ENCODE data around the gene RSPH4A.
"Not testable (repeated sequence)": the region's sequence is repeated elsewhere in the genome, so short reads cannot be mapped to it uniquely, and the experiment has no call there.

Gene RSPH4A

GRCh38 chr6:116596815-116597214, 19.5 kb upstream of the RSPH4A start:
- peaks cover 37% of the 10 kb centered on the region for H3K36me3 Mint-ChIP-seq
- H3K4me1 Mint-ChIP-seq: no peaks in the 10 kb centered on the region
- no peak overlapping the region for H3K27ac Mint-ChIP-seq
- no peaks in the 10 kb centered on the region for H3K27me3 Mint-ChIP-seq
- ATAC-seq (ENCODE audit: low read depth) (no peak), DNase-seq (ENCODE audit: low spot score in 2 of 2) (no peak)
- no peaks in the 10 kb centered on the region for H3K9me3 Mint-ChIP-seq
- H3K4me3 Mint-ChIP-seq: no peak overlapping the region

GRCh38 chr6:116603916-116604315, 12.4 kb upstream of the RSPH4A start:
- H3K36me3 Mint-ChIP-seq: peaks cover 26% of the 10 kb centered on the region
- H3K9me3 Mint-ChIP-seq; H3K4me3 Mint-ChIP-seq; H3K27ac Mint-ChIP-seq; DNase-seq (ENCODE audit: low spot score in 2 of 2); ATAC-seq (ENCODE audit: low read depth); H3K27me3 Mint-ChIP-seq; H3K4me1 Mint-ChIP-seq: not testable (repeated sequence)

- not testable (repeated sequence) for ATAC-seq (ENCODE audit: low read depth); H3K9me3 Mint-ChIP-seq; H3K27ac Mint-ChIP-seq; H3K4me1 Mint-ChIP-seq; H3K4me3 Mint-ChIP-seq; DNase-seq (ENCODE audit: low spot score in 2 of 2); H3K27me3 Mint-ChIP-seq
- peaks cover 21% of the 10 kb centered on the region for H3K36me3 Mint-ChIP-seq
These were observed 11.4 kb upstream of the RSPH4A start for GRCh38 chr6:116604868-116605267.

- H3K36me3 Mint-ChIP-seq: peaks cover 18% of the 10 kb centered on the region
- no peaks in the 10 kb centered on the region for H3K27me3 Mint-ChIP-seq
- H3K4me3 Mint-ChIP-seq: no peak overlapping the region
- ATAC-seq (ENCODE audit: low read depth): no peak
- H3K4me1 Mint-ChIP-seq: no peaks in the 10 kb centered on the region
- H3K27ac Mint-ChIP-seq: no peak overlapping the region
- DNase-seq (ENCODE audit: low spot score in 2 of 2): no peak
- peaks cover 8% of the 10 kb centered on the region for H3K9me3 Mint-ChIP-seq
These were observed 10.3 kb upstream of the RSPH4A start for GRCh38 chr6:116605935-116606334.

- no peak for DNase-seq (ENCODE audit: low spot score in 2 of 2)
- H3K4me1 Mint-ChIP-seq: peaks cover 3% of the 10 kb centered on the region
- peaks cover 2% of the 10 kb centered on the region for H3K27me3 Mint-ChIP-seq
- H3K36me3 Mint-ChIP-seq: no peaks in the 10 kb centered on the region
- no peak for ATAC-seq (ENCODE audit: low read depth)
- no peak overlapping the region for H3K27ac Mint-ChIP-seq
- no peaks in the 10 kb centered on the region for H3K9me3 Mint-ChIP-seq
- no peak overlapping the region for H3K4me3 Mint-ChIP-seq
These were observed 5.2 kb upstream of the RSPH4A start for GRCh38 chr6:116611056-116611455.

- ATAC-seq (ENCODE audit: low read depth): peak; percentile 24
- H3K4me1 Mint-ChIP-seq: peaks cover 12% of the 10 kb centered on the region
- H3K27ac Mint-ChIP-seq: peak overlapping the region; percentile 83
- no peaks in the 10 kb centered on the region for H3K36me3 Mint-ChIP-seq
- DNase-seq (ENCODE audit: low spot score in 2 of 2): peak in 1 of 2 donors; percentile 13
- H3K9me3 Mint-ChIP-seq: no peaks in the 10 kb centered on the region
- peak overlapping the region; percentile 86 for H3K4me3 Mint-ChIP-seq
- peaks cover 3% of the 10 kb centered on the region for H3K27me3 Mint-ChIP-seq
These were observed 416 bp downstream of the RSPH4A start for GRCh38 chr6:116616737-116617053.

- no peak overlapping the region for H3K27ac Mint-ChIP-seq
- no peaks in the 10 kb centered on the region for H3K4me1 Mint-ChIP-seq
- ATAC-seq (ENCODE audit: low read depth): no peak
- no peaks in the 10 kb centered on the region for H3K27me3 Mint-ChIP-seq
- H3K4me3 Mint-ChIP-seq: no peak overlapping the region
- peaks cover 2% of the 10 kb centered on the region for H3K9me3 Mint-ChIP-seq
- no peaks in the 10 kb centered on the region for H3K36me3 Mint-ChIP-seq
- no peak for DNase-seq (ENCODE audit: low spot score in 2 of 2)
These were observed 7.9 kb downstream of the RSPH4A start for GRCh38 chr6:116624036-116624805.

GRCh38 chr6:116625872-116626271, 9.6 kb downstream of the RSPH4A start:
- H3K36me3 Mint-ChIP-seq: no peaks in the 10 kb centered on the region
- no peaks in the 10 kb centered on the region for H3K27me3 Mint-ChIP-seq
- ATAC-seq (ENCODE audit: low read depth): no peak
- peaks cover 3% of the 10 kb centered on the region for H3K4me1 Mint-ChIP-seq
- peaks cover 2% of the 10 kb centered on the region for H3K9me3 Mint-ChIP-seq
- no peak overlapping the region for H3K27ac Mint-ChIP-seq
- H3K4me3 Mint-ChIP-seq: no peak overlapping the region
- DNase-seq (ENCODE audit: low spot score in 2 of 2): no peak

- Mint-ChIP-seq H3K4me3 (no peak overlapping the region), H3K36me3 (peaks cover 11% of the 10 kb centered on the region), H3K9me3 (peaks cover 2% of the 10 kb centered on the region), H3K4me1 (peaks cover 3% of the 10 kb centered on the region), H3K27me3 (no peaks in the 10 kb centered on the region), H3K27ac (no peak overlapping the region)
- ATAC-seq (ENCODE audit: low read depth): no peak
- DNase-seq (ENCODE audit: low spot score in 2 of 2): no peak
These were observed 13.3 kb downstream of the RSPH4A start for GRCh38 chr6:116629563-116629981.

- H3K4me1 Mint-ChIP-seq: peaks cover 3% of the 10 kb centered on the region
- ATAC-seq (ENCODE audit: low read depth) (peak; percentile 57), DNase-seq (ENCODE audit: low spot score in 2 of 2) (no peak)
- peaks cover 2% of the 10 kb centered on the region for H3K9me3 Mint-ChIP-seq
- H3K4me3 Mint-ChIP-seq: no peak overlapping the region
- H3K27me3 Mint-ChIP-seq: no peaks in the 10 kb centered on the region
- peaks cover 16% of the 10 kb centered on the region for H3K36me3 Mint-ChIP-seq
- H3K27ac Mint-ChIP-seq: no peak overlapping the region
These were observed 15.2 kb downstream of the RSPH4A start for GRCh38 chr6:116631379-116631990.

GRCh38 chr6:116633685-116634084, 17.4 kb downstream of the RSPH4A start:
- Mint-ChIP-seq H3K27ac (no peak overlapping the region), H3K9me3 (no peaks in the 10 kb centered on the region), H3K4me3 (no peak overlapping the region), H3K36me3 (peaks cover 22% of the 10 kb centered on the region), H3K4me1 (peaks cover 6% of the 10 kb centered on the region), H3K27me3 (no peaks in the 10 kb centered on the region)
- DNase-seq (ENCODE audit: low spot score in 2 of 2) (no peak), ATAC-seq (ENCODE audit: low read depth) (no peak)

- peaks cover 2% of the 10 kb centered on the region for H3K4me1 Mint-ChIP-seq
- H3K9me3 Mint-ChIP-seq: no peaks in the 10 kb centered on the region
- H3K4me3 Mint-ChIP-seq: no peak overlapping the region
- DNase-seq (ENCODE audit: low spot score in 2 of 2): no peak
- H3K36me3 Mint-ChIP-seq: peaks cover 17% of the 10 kb centered on the region
- H3K27me3 Mint-ChIP-seq: no peaks in the 10 kb centered on the region
- H3K27ac Mint-ChIP-seq: no peak overlapping the region
- no peak for ATAC-seq (ENCODE audit: low read depth)
These were observed 31.9 kb downstream of the RSPH4A start for GRCh38 chr6:116648156-116648555.

- Mint-ChIP-seq H3K4me3 (no peak overlapping the region), H3K9me3 (no peaks in the 10 kb centered on the region), H3K27me3 (no peaks in the 10 kb centered on the region), H3K27ac (peak overlapping the region; percentile 1), H3K4me1 (peaks cover 2% of the 10 kb centered on the region), H3K36me3 (peaks cover 11% of the 10 kb centered on the region)
- no peak for ATAC-seq (ENCODE audit: low read depth)
- no peak for DNase-seq (ENCODE audit: low spot score in 2 of 2)
These were observed 32.9 kb downstream of the RSPH4A start for GRCh38 chr6:116649129-116649528.

- no peaks in the 10 kb centered on the region for H3K9me3 Mint-ChIP-seq
- H3K27me3 Mint-ChIP-seq: no peaks in the 10 kb centered on the region
- H3K4me3 Mint-ChIP-seq: no peak overlapping the region
- DNase-seq (ENCODE audit: low spot score in 2 of 2) (no peak), ATAC-seq (ENCODE audit: low read depth) (no peak)
- no peaks in the 10 kb centered on the region for H3K4me1 Mint-ChIP-seq
- H3K27ac Mint-ChIP-seq: peak overlapping the region; percentile 2
- H3K36me3 Mint-ChIP-seq: peaks cover 13% of the 10 kb centered on the region
These were observed 35.6 kb downstream of the RSPH4A start for GRCh38 chr6:116651916-116652315.

GRCh38 chr6:116661594-116661993, 45.3 kb downstream of the RSPH4A start:
- DNase-seq (ENCODE audit: low spot score in 2 of 2) (no peak), ATAC-seq (ENCODE audit: low read depth) (no peak)
- no peaks in the 10 kb centered on the region for H3K9me3 Mint-ChIP-seq
- peaks cover 33% of the 10 kb centered on the region for H3K4me1 Mint-ChIP-seq
- H3K27ac Mint-ChIP-seq: peak overlapping the region; percentile 1
- H3K27me3 Mint-ChIP-seq: no peaks in the 10 kb centered on the region
- H3K4me3 Mint-ChIP-seq: no peak overlapping the region
- H3K36me3 Mint-ChIP-seq: peaks cover 13% of the 10 kb centered on the region

All from memory B cell (primary cell).